Left cardiac atrium (tissue), 4 donors: ENCODE results near the gene GALK1. TPM values are rescaled to one million over a fixed set of nuclear protein-coding genes. Genes with fewer than 3 reads are reported as not detected.
A peak's percentile ranks its signal among the peaks of the same experiment; 100 is the strongest.
"Not testable (repeated sequence)": the region's sequence is repeated elsewhere in the genome, so short reads cannot be mapped to it uniquely, and the experiment has no call there.

Experiments
- ATAC-seq, 2 donors: fragments of 200-7000 bp; cut with Tn5 transposase; one replicate each; pipeline ENCODE4 v1.9.1; 2020; ENCODE audit warnings: mild to moderate bottlenecking in 2 of 2, moderate library complexity in 2 of 2
- DNase-seq: peaks from one replicate; pipeline ENCODE4 v3.0.0-alpha.2; 2020
- intact Hi-C, 2 donors: fragments of 100-400 bp; cut with DNase I; formaldehyde crosslinking; loops; one replicate each; pipeline versions ENCODE4 v1.14.1 to v1.15.1; 2022 to 2023
- long read RNA-seq: library from polyadenylated mRNA; unstranded; transcript quantifications from one replicate; pipeline ENCODE4 v2.0.0, GENCODE V29; 2021
- total RNA-seq, 2 donors: library from RNA; stranded (reverse); fragmentation: NEBNext Ultra II Directional; extraction: Animal tissue kit (Norgen Biotek cat#: 25700); gene quantifications; one replicate each; pipeline ENCODE4 v1.2.1, GENCODE V29; 2021
- donor health status: DM: no; HTN: yes; CAD: no.
- donor health status: DM: no; HTN: yes; CAD: no; lungs with severe emphysema.
- donor health status: DM: yes; HTN: yes; CAD: no.
- donor health status: Dilated cardiomyopathy.

Gene GALK1
- 10 to 100 TPM; 22.0 to 22.9 TPM for total RNA-seq
- long read RNA-seq, transcript GALK1-205 (8 exons, 1,866 nt) = major isoform, 28 of 32 reads
- long read RNA-seq, partial matches to known transcripts = 1 of 32 reads
- long read RNA-seq, other reads (novel, unspliced or antisense) = 2 of 32 reads

DNA sequence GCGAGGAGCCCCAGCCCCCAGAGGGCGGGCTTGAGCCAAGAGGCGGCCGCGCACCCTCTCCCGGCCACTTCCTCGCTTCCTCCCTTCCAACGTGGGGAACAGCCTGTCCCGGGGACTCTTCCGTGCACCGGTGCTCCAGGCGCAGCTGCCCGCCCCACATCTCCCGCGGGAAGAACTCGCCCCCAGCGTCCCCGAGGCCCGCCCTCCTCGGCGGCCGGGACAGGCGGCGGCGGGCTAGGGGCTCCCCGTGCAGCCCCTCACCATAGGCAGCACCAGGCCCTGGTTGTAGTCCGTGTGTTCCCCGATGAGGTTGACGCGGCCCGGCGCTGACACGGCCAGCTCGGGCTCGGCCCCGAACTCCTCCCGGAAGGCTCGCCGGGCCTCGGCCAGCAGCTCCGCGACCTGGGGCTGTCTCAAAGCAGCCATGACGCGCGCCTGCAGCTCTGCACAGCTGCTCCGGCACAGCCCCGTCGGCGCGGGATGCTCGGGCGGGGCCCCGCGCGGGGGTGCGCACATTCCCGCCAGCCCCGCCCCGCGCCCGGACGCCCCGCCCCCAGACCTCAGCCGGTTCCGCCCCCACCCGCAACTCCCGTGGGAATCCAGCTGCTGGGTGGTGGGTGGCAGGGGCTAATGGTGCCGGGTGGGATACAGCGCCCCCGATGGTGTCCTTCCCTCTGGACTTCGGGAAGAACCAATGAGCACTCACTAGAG, at the start of gene GALK1:
Gene GALK1, minus strand, starts transcription at position 482 of the 711 bp plus-strand sequence. Its CDS starts 56 bp downstream, at position 426.
- intact Hi-C loops = loop anchor here in 1 of 2 donors (10.0 kb wide), 1 partner anchor 130 kb away; the partner anchor contains the start of gene TRIM65

DNA sequence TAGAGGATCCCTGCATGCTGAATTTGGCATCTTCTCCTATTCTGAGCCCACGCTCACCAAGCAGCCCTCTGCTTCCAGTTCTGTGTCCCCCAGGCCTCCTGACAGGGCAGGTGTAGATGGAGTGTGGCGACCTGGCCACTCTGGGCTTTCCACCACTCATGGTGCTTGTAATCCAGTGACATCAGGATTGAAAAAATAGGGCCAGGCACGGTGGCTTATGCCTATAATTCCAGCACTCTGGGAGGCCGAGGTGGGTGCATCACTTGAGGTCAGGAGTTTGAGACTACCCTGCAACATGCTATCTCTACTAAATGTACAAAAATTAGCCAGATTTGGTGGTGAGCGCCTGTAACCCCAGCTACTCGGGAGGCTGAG, 49.0 kb upstream of the GALK1 start:
- ATAC-seq (no peak), DNase-seq (peak; percentile 5)
- intact Hi-C loops = no loop called here

More for the DNA sequence above, at the start of gene GALK1:
- DNase-seq (peak; percentile 86), ATAC-seq (peak; percentile 93)

DNA sequence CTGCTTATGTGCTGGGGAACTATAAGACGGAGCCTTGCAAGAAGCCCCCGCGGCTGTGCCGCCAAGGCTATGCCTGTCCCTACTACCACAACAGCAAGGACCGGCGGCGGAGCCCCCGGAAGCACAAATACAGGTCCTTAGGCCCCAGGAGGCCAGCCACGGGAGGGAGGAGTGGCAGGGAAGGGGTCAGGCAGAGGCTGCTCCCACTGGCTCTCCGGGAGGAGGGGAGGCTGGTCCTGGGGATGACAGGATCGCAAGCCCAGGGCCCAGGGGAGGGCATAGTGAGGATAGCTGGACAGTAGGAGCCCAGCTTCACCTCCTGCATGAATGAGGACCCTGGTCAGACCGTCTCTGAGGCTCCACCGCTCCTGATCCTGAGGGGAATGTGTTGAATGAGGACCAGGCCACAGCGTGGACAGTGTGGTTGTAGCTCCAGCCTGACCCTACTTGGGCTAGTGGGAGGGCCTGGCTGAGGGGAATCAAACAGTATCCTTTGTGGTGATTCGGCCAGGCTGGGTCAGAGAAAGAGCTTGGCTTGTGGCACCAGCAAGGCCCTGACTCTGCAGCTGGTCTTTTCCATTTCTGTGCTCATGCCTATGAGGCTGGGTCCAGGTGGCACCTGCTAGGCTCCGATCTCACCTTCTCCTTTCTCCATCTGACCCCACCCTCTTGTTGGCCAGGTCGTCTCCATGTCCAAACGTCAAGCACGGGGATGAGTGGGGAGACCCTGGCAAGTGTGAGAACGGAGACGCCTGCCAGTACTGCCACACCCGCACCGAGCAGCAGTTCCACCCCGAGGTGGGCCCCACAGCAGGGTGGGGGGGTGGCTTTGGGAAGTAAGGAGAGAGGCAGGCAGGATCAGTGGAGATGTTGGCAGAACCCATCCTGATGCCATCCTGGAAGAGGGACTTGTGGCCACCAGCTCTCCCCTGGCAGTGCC, 48.4 kb upstream of the GALK1 start:
- DNase-seq (peak; percentile 15), ATAC-seq (no peak)
- intact Hi-C loops = no loop called here

- intact Hi-C loops = no loop called here
- ATAC-seq (no peak), DNase-seq (peak; percentile 20)
Observed at GRCh38 chr17:75812096-75813013, 47.4 kb upstream of the GALK1 start.

DNA sequence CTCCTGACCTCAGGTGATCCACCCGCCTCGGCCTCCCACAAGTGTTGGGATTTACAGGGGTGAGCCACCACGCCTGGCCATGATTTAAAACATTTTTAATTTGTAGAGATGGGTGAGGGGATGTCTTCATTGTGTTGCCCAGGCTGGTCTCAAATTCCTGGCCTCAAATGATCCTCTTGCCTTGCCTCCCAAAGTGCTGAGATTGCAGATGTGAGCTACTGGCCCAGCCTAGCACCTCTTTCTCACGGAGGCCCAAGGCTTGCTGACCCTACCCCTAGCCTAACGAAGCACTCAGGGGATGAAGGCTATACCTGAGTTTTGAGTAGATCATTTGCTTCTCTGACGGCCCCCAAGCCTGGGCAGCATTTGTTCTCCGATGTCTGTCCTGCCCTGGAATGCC, 46.2 kb upstream of the GALK1 start:
- intact Hi-C loops = no loop called here
- DNase-seq (peak; percentile 3), ATAC-seq (no peak)

DNA sequence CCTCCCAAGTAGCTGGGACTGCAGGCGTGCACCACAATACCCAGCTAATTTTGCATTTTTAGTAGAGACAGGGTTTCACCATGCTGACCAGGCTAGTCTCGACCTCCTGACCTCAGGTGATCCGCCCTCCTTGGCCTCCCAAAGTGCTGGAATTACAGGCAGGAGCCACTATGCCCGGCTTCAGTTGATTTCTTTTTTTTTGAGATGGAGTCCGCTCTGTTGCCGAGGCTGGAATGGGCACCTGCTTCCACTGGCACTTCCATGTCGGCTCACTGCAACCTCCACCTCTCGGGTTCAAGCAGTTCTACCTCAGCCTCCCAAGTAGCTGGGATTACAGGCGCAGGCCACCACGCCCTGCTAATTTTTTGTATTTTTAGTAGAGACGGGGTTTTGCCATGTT, 45.8 kb upstream of the GALK1 start:
- intact Hi-C loops, DNase-seq, ATAC-seq: not testable (repeated sequence)

GRCh38 chr17:75810216-75810615, 45.2 kb upstream of the GALK1 start:
- DNase-seq = no peak
- ATAC-seq = no peak

DNA sequence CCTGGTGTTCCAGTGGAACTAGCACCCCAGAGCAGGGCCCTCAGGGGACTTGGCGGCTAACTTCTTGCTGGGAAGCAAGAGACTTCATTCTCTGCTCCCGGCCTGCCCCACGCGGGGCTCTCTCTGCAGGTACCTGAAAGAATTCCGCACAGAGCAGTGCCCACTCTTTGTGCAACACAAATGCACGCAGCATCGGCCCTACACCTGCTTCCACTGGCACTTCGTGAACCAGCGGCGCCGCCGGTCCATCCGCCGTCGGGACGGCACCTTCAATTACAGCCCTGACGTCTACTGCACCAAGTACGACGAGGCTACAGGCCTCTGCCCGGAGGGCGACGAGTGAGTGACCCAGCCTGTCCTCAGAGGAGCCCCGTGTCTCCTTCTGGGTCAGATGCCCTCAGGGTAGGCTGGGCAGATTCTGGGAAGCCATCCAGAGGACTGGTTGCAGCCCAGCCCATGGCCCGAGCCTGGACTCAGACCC, 44.7 kb upstream of the GALK1 start:
- DNase-seq (no peak), ATAC-seq (peak in 1 of 2 donors; percentile 12)

More at GRCh38 chr17:75810216-75810615, 45.2 kb upstream of the GALK1 start:
- intact Hi-C loops = no loop called here

DNA sequence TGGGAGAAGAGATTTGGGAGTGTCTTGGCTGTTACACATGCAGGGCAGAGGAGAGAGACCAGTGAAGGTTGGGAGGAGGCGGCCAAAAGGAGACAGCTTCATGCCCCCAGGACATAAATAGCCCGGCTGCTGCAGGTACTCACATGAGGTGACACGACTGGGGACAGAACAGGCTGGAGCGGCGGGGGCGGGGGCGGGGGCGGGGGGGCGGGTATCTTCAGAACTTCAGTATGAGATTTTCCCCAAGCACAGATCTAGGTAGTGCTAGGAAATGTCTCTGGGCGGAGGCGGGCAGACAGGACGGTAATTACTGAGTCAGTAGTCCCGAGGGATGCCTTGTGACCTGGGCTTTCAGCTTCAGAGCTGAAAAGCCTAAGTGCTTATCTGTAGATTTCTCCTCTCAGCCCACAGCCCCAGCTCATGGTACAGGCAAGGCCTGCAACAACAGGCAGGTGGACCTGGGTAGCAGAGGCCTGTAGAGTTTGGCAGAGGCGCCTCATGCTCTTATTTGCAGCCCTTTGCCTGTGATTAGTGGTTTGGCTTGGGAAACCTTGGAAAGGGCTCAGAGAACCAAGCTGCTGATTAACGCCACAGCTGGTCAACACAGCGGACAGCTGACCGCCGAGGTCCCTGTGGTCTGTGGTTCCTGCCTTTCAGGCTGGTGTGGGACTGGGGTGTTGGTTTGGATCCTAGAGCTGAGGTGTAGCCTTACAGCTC, 44.1 kb upstream of the GALK1 start:
- intact Hi-C loops = no loop called here
- ATAC-seq (peak; percentile 65 to 84), DNase-seq (peak; percentile 78)

More for the DNA sequence above, 44.7 kb upstream of the GALK1 start:
- intact Hi-C loops = no loop called here

- DNase-seq (no peak), ATAC-seq (peak in 1 of 2 donors; percentile 3)
- intact Hi-C loops = no loop called here
Observed at GRCh38 chr17:75808549-75808904, 43.5 kb upstream of the GALK1 start.

DNA sequence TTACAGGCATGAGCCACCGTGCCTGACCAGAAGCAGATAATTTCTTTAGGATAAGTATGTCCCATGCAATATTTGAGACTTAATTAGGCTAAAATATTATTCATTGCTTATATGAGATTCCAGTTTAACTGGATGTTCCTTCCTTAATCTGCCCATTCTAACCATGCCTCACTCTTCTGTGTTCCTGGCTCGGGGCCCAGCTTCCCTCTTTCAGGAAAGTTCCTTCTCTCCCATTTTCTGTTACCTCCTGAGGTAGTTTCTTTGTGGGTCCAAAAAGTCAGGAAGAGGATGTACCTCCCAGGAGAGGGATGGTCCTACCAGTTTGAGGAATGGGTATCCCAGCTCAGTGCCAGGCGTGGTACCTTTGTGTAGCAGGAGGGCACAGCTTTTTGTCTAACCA, 42.9 kb upstream of the GALK1 start:
- DNase-seq (no peak), ATAC-seq (no peak)
- intact Hi-C loops = no loop called here

DNA sequence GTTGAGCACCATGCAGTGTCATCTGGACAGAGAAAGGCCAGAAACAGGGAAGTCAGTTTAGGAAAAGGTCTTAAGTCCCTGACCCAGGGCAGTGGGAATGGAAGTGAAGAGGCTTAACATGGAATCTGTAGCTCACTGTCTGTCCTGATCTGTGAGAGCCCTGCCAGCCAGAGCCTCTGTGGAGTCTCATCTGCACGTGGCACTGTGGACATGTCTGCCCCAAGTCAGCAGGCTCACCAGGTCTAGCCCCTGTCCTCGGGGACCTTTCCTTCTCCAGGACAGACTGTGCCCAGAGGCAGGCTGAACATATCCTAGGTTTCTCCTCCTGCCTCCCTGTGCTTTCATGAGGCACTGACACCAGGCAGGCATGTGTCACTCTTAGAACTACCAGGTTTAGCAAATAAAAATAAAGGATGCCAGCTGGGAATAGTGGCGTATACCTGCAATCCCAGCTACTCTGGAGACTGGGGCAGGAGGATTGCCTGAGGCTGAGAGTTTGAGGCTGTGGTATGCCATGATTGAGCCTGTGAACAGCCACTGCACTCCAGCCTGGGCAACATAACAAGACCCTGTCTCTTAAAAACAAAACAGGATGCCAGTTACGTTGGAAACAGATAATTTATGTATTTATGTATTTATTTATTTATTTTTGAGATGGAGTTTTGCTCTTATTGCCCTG, 42.0 kb upstream of the GALK1 start:
- intact Hi-C loops = no loop called here
- DNase-seq (no peak), ATAC-seq (peak; percentile 16 to 40)

- DNase-seq (no peak), ATAC-seq (no peak)
- intact Hi-C loops = no loop called here
Observed at GRCh38 chr17:75803883-75804282, 38.9 kb upstream of the GALK1 start.

- DNase-seq (no peak), ATAC-seq (no peak)
Observed at GRCh38 chr17:75799402-75799801, 34.4 kb upstream of the GALK1 start.

GRCh38 chr17:75795820-75796607, 31.0 kb upstream of the GALK1 start:
- no peak for ATAC-seq
- intact Hi-C loops = no loop called here
- no peak for DNase-seq

More at GRCh38 chr17:75799402-75799801, 34.4 kb upstream of the GALK1 start:
- intact Hi-C loops = no loop called here

DNA sequence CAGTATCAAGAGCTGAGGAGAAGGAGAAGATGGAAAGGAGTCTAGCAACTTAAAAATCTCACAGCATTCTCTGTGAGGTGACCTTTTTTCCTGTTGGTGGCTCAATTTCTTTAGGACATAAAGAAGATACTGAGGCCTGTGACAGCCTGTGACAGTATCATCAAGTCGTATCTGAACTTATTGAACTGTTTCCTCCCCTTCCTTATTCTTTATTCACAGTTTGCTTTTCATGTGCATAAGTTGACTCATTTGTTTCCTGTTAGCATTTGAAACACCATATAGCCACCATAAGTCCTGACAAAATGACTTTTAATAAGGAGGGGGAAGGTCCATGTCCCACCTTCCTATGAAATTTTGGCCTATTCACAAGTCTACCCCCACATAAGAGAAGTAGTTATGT, 28.5 kb upstream of the GALK1 start:
- no peak for ATAC-seq

GRCh38 chr17:75791254-75791653, 26.3 kb upstream of the GALK1 start:
- intact Hi-C loops = no loop called here
- no peak for DNase-seq

More for the DNA sequence above, 28.5 kb upstream of the GALK1 start:
- DNase-seq = no peak
- intact Hi-C loops = no loop called here

More at GRCh38 chr17:75791254-75791653, 26.3 kb upstream of the GALK1 start:
- no peak for ATAC-seq
